Stimulated activated naive CD8-positive, alpha-beta T cell treated with anti-CD3 and anti-CD28 coated beads, Interleukin-15, Interleukin-2, amounts not matched to agents 100 U/mL and 50 U/mL, for 24 hours (primary cell): ENCODE results near the gene ZNF319.

Experiments used
- ATAC-seq: fragments of 150-1000 bp; cut with Tn5 transposase; one replicate; pipeline ENCODE4 v1.10.0; 2021
- DNase-seq: peaks from one replicate; pipeline ENCODE4 v3.0.0; 2021

Gene ZNF319

GRCh38 chr16:57956270-57956808 lies 44.1 kb downstream of the ZNF319 start:
- no peak for ATAC-seq
- no peak for DNase-seq

- ATAC-seq (no peak), DNase-seq (no peak)
Measured at GRCh38 chr16:57955572-57956188, 44.8 kb downstream of the ZNF319 start.

- no peak for DNase-seq
- no peak for ATAC-seq
Measured at GRCh38 chr16:57953857-57954256, 46.6 kb downstream of the ZNF319 start.

GRCh38 chr16:57952909-57953308 lies 47.6 kb downstream of the ZNF319 start:
- no peak for ATAC-seq

GRCh38 chr16:57951204-57951960 lies 49.1 kb downstream of the ZNF319 start:
- ATAC-seq, result no peak
- no peak for DNase-seq

More at GRCh38 chr16:57952909-57953308, 47.6 kb downstream of the ZNF319 start:
- DNase-seq, result no peak

- ATAC-seq, result no peak
- no peak for DNase-seq
Measured at GRCh38 chr16:57950382-57950781, 50.1 kb downstream of the ZNF319 start.

- DNase-seq, result no peak
- no peak for ATAC-seq
Measured at GRCh38 chr16:57949595-57950238, 50.8 kb downstream of the ZNF319 start.

- DNase-seq, result no peak
- no peak for ATAC-seq
Measured at GRCh38 chr16:57949013-57949412, 51.5 kb downstream of the ZNF319 start.

GRCh38 chr16:57948027-57948426 lies 52.4 kb downstream of the ZNF319 start:
- DNase-seq, result no peak
- no peak for ATAC-seq

GRCh38 chr16:57947261-57947660 lies 53.2 kb downstream of the ZNF319 start:
- no peak for ATAC-seq
- no peak for DNase-seq

- ATAC-seq (no peak), DNase-seq (no peak)
Measured at GRCh38 chr16:57946181-57946801, 54.2 kb downstream of the ZNF319 start.

GRCh38 chr16:57945740-57946138 lies 54.7 kb downstream of the ZNF319 start:
- no peak for DNase-seq

GRCh38 chr16:57944970-57945739 lies 55.3 kb downstream of the ZNF319 start:
- ATAC-seq, result no peak
- no peak for DNase-seq

More at GRCh38 chr16:57945740-57946138, 54.7 kb downstream of the ZNF319 start:
- ATAC-seq, result no peak
